ENCODE results near the gene JAK1. TPM values are rescaled to one million over a fixed set of nuclear protein-coding genes. Genes with fewer than 3 reads are reported as not detected.

The JAK1 gene
- total RNA-seq, 4 donors from 2014 or later, result 112 to 158 (median 135) TPM

DNA sequence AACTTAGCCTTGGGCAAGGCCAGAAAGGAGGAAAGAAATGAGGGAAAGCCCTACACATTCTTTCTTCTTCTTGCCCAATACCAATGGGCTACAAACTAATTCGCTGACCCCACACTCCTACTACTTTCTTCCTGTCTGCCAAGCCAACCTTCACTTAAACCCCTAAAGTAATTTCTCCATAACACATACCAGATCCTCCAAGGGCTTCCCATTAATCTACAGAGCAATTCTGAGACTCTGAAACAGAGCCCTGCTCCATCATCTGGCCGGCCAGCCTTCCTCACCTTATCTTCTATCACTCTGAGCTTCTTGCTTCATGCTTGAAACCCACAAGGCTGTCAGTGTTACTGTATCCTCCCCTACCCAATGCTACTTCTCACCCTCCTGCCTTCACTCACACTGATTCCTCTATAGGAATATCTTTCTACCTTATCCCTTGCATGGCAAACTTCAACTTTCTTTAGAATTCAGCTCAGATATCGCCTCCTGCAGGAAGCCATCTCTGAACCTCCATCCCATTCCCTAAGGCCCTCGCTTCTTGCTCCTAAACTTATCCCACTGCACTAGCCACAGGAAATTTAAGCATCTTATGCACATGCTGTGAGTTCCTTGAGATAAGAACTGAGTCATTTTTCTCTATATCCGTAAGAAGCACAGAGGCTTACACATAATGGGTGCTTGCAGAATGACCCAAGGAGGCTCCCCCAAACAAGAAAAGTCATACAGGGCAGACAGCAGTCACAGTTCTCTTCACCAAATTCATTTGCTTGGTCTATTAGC lies 81.9 kb downstream of the JAK1 start:
- no peaks in the 10 kb centered on the region for H3K27me3 ChIP-seq
- peaks cover 9 to 32% (median 17%) of the 10 kb centered on the region in 4 donors for H3K36me3 ChIP-seq
- peak; percentile 47 for DNase-seq (ENCODE audit: extremely low spot score)
- TF ChIP-seq POLR2A (IDR thresholded peaks at IDR 0.05; ENCODE audit: low read depth) (no peak), POLR2AphosphoS5 (IDR thresholded peaks at IDR 0.05) (no peak), CTCF (IDR thresholded peaks at IDR 0.05) (no peak), EP300 (IDR thresholded peaks at IDR 0.05) (no peak)
- WGBS, result 93% methylated on average over 5 of the region's 5 CpGs
- peaks cover 17 to 21% (median 18%) of the 10 kb centered on the region in 4 donors for H3K4me1 ChIP-seq
- H3K4me3 ChIP-seq, result no peak overlapping the region
- intact Hi-C loops (cut with DNase I), result no loop called here
- H3K9me3 ChIP-seq, result no peaks in the 10 kb centered on the region
- H3K27ac ChIP-seq (replicated peaks in 1 of 4), result no peak overlapping the region

GRCh38 chr1:64882574-64883255 lies 83.6 kb downstream of the JAK1 start:
- Histone ChIP-seq H3K36me3 (peaks cover 9 to 46% (median 26%) of the 10 kb centered on the region in 4 donors), H3K4me1 (peaks cover 0 to 10% (median 2%) of the 10 kb centered on the region in 4 donors), H3K9me3 (no peaks in the 10 kb centered on the region), H3K27ac (replicated peaks in 1 of 4) (no peak overlapping the region), H3K27me3 (no peaks in the 10 kb centered on the region), H3K4me3 (no peak overlapping the region)
- 97% methylated on average over 11 of the region's 11 CpGs for WGBS
- intact Hi-C loops (cut with DNase I), result no loop called here
- TF ChIP-seq POLR2AphosphoS5 (IDR thresholded peaks at IDR 0.05) (no peak), EP300 (IDR thresholded peaks at IDR 0.05) (no peak), CTCF (IDR thresholded peaks at IDR 0.05) (no peak), POLR2A (IDR thresholded peaks at IDR 0.05; ENCODE audit: low read depth) (no peak)
- DNase-seq (ENCODE audit: extremely low spot score), result no peak

- Histone ChIP-seq H3K36me3 (peaks cover 9 to 60% (median 37%) of the 10 kb centered on the region in 4 donors), H3K9me3 (no peaks in the 10 kb centered on the region), H3K27me3 (no peaks in the 10 kb centered on the region), H3K4me3 (no peak overlapping the region), H3K4me1 (peaks cover 0 to 7% (median 0%) of the 10 kb centered on the region in 4 donors), H3K27ac (replicated peaks in 1 of 4) (no peak overlapping the region)
- intact Hi-C loops (cut with DNase I), result no loop called here
- TF ChIP-seq CTCF (IDR thresholded peaks at IDR 0.05) (no peak), EP300 (IDR thresholded peaks at IDR 0.05) (no peak), POLR2AphosphoS5 (IDR thresholded peaks at IDR 0.05) (no peak), POLR2A (IDR thresholded peaks at IDR 0.05; ENCODE audit: low read depth) (no peak)
- 92% methylated on average over 1 of the region's 1 CpG for WGBS
- DNase-seq (ENCODE audit: extremely low spot score), result no peak
Observed at GRCh38 chr1:64881281-64881680, 85.1 kb downstream of the JAK1 start.

DNA sequence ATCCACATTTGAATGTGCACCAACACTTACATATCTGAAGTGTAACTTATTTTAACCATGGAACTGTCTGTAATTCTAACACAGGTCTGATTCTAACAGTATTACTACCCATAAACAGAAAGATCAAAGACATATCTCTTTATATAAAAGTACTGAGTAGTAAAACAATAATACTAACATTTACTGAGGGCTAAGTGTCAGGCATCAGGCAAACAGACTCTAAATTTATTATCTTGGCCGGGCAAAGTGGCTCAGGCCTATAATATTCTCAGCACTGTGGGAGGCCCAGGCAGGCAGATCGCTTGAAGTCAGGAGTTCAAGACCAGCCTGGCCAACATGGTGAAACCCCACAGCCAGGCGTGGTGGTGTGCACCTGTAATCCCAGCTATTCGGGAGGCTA lies 85.9 kb downstream of the JAK1 start:
- H3K27me3 ChIP-seq, result no peaks in the 10 kb centered on the region
- TF ChIP-seq EP300 (IDR thresholded peaks at IDR 0.05) (no peak), CTCF (IDR thresholded peaks at IDR 0.05) (no peak), POLR2AphosphoS5 (IDR thresholded peaks at IDR 0.05) (no peak), POLR2A (IDR thresholded peaks at IDR 0.05; ENCODE audit: low read depth) (no peak)
- no peaks in the 10 kb centered on the region for H3K9me3 ChIP-seq
- intact Hi-C loops (cut with DNase I), result no loop called here
- H3K36me3 ChIP-seq, result peaks cover 17 to 65% (median 45%) of the 10 kb centered on the region in 4 donors
- H3K4me3 ChIP-seq, result no peak overlapping the region
- H3K27ac ChIP-seq (replicated peaks in 1 of 4), result no peak overlapping the region
- peak; percentile 24 for DNase-seq (ENCODE audit: extremely low spot score)
- WGBS, result 100% methylated on average over 4 of the region's 4 CpGs
- peaks cover 0 to 7% (median 0%) of the 10 kb centered on the region in 4 donors for H3K4me1 ChIP-seq

All from esophagus muscularis mucosa (tissue), 4 donors.